Transverse colon (tissue), 4 donors: ENCODE results near the gene OXCT1. TPM values are rescaled to one million over a fixed set of nuclear protein-coding genes. Genes with fewer than 3 reads are reported as not detected.

ENCODE experiments used
- DNase-seq: peaks from one replicate; pipeline ENCODE4 v3.0.0-alpha.2; 2019
- H3K27ac ChIP-seq, 4 donors: fragments of 200-600 bp; sonication (generic); 2 replicates each; pipeline ENCODE4 v1.5.1; 2016 to 2018; ENCODE audit warnings: inconsistent platforms in 4 of 4
- H3K27me3 ChIP-seq: fragments of 200-600 bp; sonication (generic); 2 replicates; pipeline ENCODE4 v1.5.1; 2017; ENCODE audit warnings: inconsistent platforms
- H3K36me3 ChIP-seq, 4 donors: fragments of 200-600 bp; sonication (generic); 2 replicates each; pipeline ENCODE4 v1.5.1; 2017 to 2019; ENCODE audit warnings: inconsistent platforms in 4 of 4
- H3K4me1 ChIP-seq, 4 donors: fragments of 200-600 bp; sonication (generic); 2 replicates each; pipeline ENCODE4 v1.5.1; 2017 to 2020; ENCODE audit warnings: inconsistent platforms in 4 of 4
- H3K4me3 ChIP-seq, 4 donors: fragments of 200-600 bp; sonication (generic); 1 replicate in 1 of 4; 2 replicates in 3 of 4; pipeline versions ENCODE4 v1.5.1 to v1.6.1; 2017 to 2019; ENCODE audit warnings: inconsistent platforms in 4 of 4
- H3K9me3 ChIP-seq, 2 donors: fragments of 200-600 bp; sonication (generic); 2 replicates each; pipeline ENCODE4 v1.5.1; 2017 to 2019; ENCODE audit warnings: inconsistent platforms in 2 of 2
- CTCF ChIP-seq, 5 experiments: fragments of 200-600 bp in 3 of 5; fragments of 450-650 bp in 2 of 5; sonication (generic) in 3 of 5; IDR thresholded peaks; 1 replicate in 2 of 5; 2 replicates in 3 of 5; pipeline ENCODE4 v1.5.1; 2016 to 2017; ENCODE audit warnings: antibody characterized with exemption in 5 of 5, inconsistent platforms in 3 of 5, mild to moderate bottlenecking in 2 of 5, moderate library complexity in 1 of 5
- EP300 ChIP-seq: sonication (generic); formaldehyde crosslinking; IDR thresholded peaks from one replicate; pipeline ENCODE4 v1.6.1; 2017; ENCODE audit warnings: antibody characterized with exemption, low read depth
- POLR2A ChIP-seq: fragments of 450-650 bp; IDR thresholded peaks from one replicate; pipeline ENCODE4 v1.6.1; 2016; ENCODE audit warnings: antibody characterized with exemption, mild to moderate bottlenecking, moderate library complexity
- POLR2AphosphoS5 ChIP-seq, 3 donors: sonication (generic); formaldehyde crosslinking; IDR thresholded peaks; one replicate each; pipeline ENCODE4 v1.6.1; 2016; ENCODE audit warnings: antibody characterized with exemption in 3 of 3
- WGBS, 2 donors: methylation state at CpG; one replicate each; pipeline ENCODE4 v1.1.5; 2018; ENCODE audit warnings: low coverage in 1 of 2; 5-methylcytosine and 5-hydroxymethylcytosine counted together
- in situ Hi-C, 4 donors: fragments of 200-750 bp; cut with MboI; loops; one replicate each; pipeline versions ENCODE4 v1.15.0 to v1.15.1; 2017; ENCODE audit warnings: low sequenced_read_pairs in 3 of 4, low pct_ligation_motif_present in 1 of 4, low pct_unique_long_range_greater_than_20kb in 1 of 4
- intact Hi-C: fragments of 100-400 bp; cut with DNase I; formaldehyde crosslinking; loops from one replicate; pipeline ENCODE4 v1.15.1; 2023; ENCODE audit warnings: low total_unique reads
- total RNA-seq, 4 donors: library from RNA; depleted of rRNA; stranded (reverse); fragments of >200 nt; gene quantifications; one replicate each; pipeline ENCODE4 v1.1.0, GENCODE V29; 2016

OXCT1 gene
- total RNA-seq, 4 donors from 2014 or later: 7.4 to 12.7 (median 8.4) TPM

DNA sequence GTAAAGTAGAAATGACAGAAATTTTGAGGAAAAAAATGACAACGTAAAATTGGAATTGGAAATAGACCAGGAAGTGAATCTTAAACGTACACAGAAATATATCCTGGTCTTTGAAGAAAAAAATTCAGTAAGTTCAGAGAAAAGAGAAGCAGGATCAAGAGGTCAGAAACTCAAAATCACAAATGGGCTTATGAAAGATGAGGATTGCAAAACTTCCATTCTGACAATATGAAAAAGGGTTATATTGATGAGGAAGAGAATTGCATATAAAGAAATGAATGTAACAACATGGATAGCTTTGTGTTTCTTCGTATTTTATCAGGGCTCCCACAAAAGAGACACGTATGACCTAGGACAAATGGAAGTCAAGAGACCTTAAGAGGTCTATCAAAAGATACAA is 58.1 kb downstream of the OXCT1 start:
- DNase-seq: no peak
- in situ Hi-C loops (no loop called here), intact Hi-C loops (no loop called here)
- no peak overlapping the region for H3K27ac ChIP-seq
- no peaks in the 10 kb centered on the region for H3K27me3 ChIP-seq
- 91 to 93% methylated on average over 4 of the region's 4 CpGs for WGBS, 2 donors
- H3K4me3 ChIP-seq: no peak overlapping the region
- no peaks in the 10 kb centered on the region for H3K9me3 ChIP-seq
- no peak for TF ChIP-seq EP300
- TF ChIP-seq POLR2AphosphoS5 (IDR thresholded peaks at IDR 0.05): no peak
- TF ChIP-seq POLR2A: no peak
- TF ChIP-seq CTCF (IDR thresholded peaks at IDR 0.05): no peak
- H3K4me1 ChIP-seq: peaks cover 0 to 49% (median 10%) of the 10 kb centered on the region in 4 donors
- H3K36me3 ChIP-seq: no peaks in the 10 kb centered on the region

DNA sequence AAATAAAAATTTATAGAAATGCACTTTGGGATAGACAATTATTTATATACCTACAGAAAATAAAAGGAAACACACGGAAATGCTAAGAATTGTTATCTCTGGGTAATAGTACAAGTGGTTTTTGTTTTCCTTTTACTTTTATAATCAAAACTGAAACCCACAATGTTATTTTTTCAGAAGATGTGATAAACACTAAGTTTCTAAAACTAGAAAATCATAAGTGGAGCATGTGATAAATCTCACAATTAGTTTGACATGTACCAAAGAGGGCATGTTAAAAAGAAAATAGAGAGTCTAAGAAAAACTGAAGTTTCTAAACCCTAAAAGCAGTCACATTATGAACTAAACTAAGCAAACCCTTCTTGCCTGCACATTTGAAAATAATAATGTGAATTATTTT is 61.1 kb downstream of the OXCT1 start:
- in situ Hi-C loops (no loop called here), intact Hi-C loops (no loop called here)
- Histone ChIP-seq H3K4me3 (no peak overlapping the region), H3K36me3 (no peaks in the 10 kb centered on the region), H3K9me3 (no peaks in the 10 kb centered on the region), H3K4me1 (peaks cover 0 to 28% (median 0%) of the 10 kb centered on the region in 4 donors), H3K27me3 (no peaks in the 10 kb centered on the region), H3K27ac (no peak overlapping the region)
- no peak for DNase-seq
- 60 to 67% methylated on average over 1 of the region's 1 CpG for WGBS, 2 donors
- no peak for TF ChIP-seq CTCF (IDR thresholded peaks at IDR 0.05)

- in situ Hi-C loops: no loop called here
- 91 to 92% methylated on average over 3 of the region's 3 CpGs for WGBS, 2 donors
Observed at GRCh38 chr5:41808294-41808693, 61.9 kb downstream of the OXCT1 start.

GRCh38 chr5:41797662-41798061 is 72.6 kb downstream of the OXCT1 start:
- no peaks in the 10 kb centered on the region for H3K27me3 ChIP-seq
- no peak overlapping the region for H3K4me3 ChIP-seq
- H3K27ac ChIP-seq: no peak overlapping the region
- TF ChIP-seq CTCF (IDR thresholded peaks at IDR 0.05) (no peak), EP300 (no peak), POLR2AphosphoS5 (IDR thresholded peaks at IDR 0.05) (no peak), POLR2A (no peak)
- in situ Hi-C loops: no loop called here
- intact Hi-C loops: no loop called here
- no peaks in the 10 kb centered on the region for H3K9me3 ChIP-seq
- H3K36me3 ChIP-seq: peaks cover 0 to 6% (median 0%) of the 10 kb centered on the region in 4 donors
- 79 to 90% methylated on average over 2 of the region's 2 CpGs for WGBS, 2 donors
- DNase-seq: no peak
- H3K4me1 ChIP-seq: peaks cover 0 to 10% (median 2%) of the 10 kb centered on the region in 4 donors

More at GRCh38 chr5:41808294-41808693, 61.9 kb downstream of the OXCT1 start:
- H3K9me3 ChIP-seq: no peaks in the 10 kb centered on the region
- H3K27ac ChIP-seq: no peak overlapping the region
- H3K27me3 ChIP-seq: no peaks in the 10 kb centered on the region
- no peak for TF ChIP-seq EP300
- no peak for TF ChIP-seq CTCF (IDR thresholded peaks at IDR 0.05)
- TF ChIP-seq POLR2AphosphoS5 (IDR thresholded peaks at IDR 0.05): no peak
- no peak for DNase-seq
- no peaks in the 10 kb centered on the region for H3K36me3 ChIP-seq
- intact Hi-C loops: no loop called here
- no peak overlapping the region for H3K4me3 ChIP-seq
- peaks cover 0 to 22% (median 0%) of the 10 kb centered on the region in 4 donors for H3K4me1 ChIP-seq
